Esophagus squamous epithelium (tissue), 4 donors: Measurements from ENCODE around the gene LSM4.

Experiments
- POLR2A ChIP-seq, 4 donors: fragments of 450-650 bp; IDR thresholded peaks; one replicate each; pipeline ENCODE4 v1.6.1; 2017; ENCODE audit warnings: antibody characterized with exemption in 4 of 4, mild to moderate bottlenecking in 4 of 4, moderate library complexity in 3 of 4
- TF ChIP-seq, protein P1 (sequence below), 6 experiments: fragments of 450-650 bp in 4 of 6; fragments of 200-600 bp in 2 of 6; sonication (generic) in 2 of 6; IDR thresholded peaks; one replicate each; pipeline ENCODE4 v1.5.1; 2016 to 2019; ENCODE audit warnings: antibody characterized with exemption in 6 of 6, mild to moderate bottlenecking in 4 of 6, moderate library complexity in 4 of 6

- TF ChIP-seq, protein P1, sequence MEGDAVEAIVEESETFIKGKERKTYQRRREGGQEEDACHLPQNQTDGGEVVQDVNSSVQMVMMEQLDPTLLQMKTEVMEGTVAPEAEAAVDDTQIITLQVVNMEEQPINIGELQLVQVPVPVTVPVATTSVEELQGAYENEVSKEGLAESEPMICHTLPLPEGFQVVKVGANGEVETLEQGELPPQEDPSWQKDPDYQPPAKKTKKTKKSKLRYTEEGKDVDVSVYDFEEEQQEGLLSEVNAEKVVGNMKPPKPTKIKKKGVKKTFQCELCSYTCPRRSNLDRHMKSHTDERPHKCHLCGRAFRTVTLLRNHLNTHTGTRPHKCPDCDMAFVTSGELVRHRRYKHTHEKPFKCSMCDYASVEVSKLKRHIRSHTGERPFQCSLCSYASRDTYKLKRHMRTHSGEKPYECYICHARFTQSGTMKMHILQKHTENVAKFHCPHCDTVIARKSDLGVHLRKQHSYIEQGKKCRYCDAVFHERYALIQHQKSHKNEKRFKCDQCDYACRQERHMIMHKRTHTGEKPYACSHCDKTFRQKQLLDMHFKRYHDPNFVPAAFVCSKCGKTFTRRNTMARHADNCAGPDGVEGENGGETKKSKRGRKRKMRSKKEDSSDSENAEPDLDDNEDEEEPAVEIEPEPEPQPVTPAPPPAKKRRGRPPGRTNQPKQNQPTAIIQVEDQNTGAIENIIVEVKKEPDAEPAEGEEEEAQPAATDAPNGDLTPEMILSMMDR (IDR thresholded peaks at IDR 0.05) = no peak
- TF ChIP-seq POLR2A (IDR thresholded peaks at IDR 0.05) = no peak
Observed at GRCh38 chr19:18353378-18354005, 30.6 kb upstream of the LSM4 start.
